Myocyte (in vitro differentiated cells): ENCODE data around the gene FURIN. TPM values are rescaled to one million over a fixed set of nuclear protein-coding genes. Genes with fewer than 3 reads are reported as not detected.
"Not testable (repeated sequence)": the region's sequence is repeated elsewhere in the genome, so short reads cannot be mapped to it uniquely, and the experiment has no call there.

Experiments used
- DNase-seq: peaks from one replicate; pipeline ENCODE4 v3.0.0-alpha.2; 2012; ENCODE audit warnings: low read depth
- total RNA-seq: library from RNA; depleted of rRNA; stranded (reverse); fragments of >200 nt; gene quantifications from 2 replicates; pipeline ENCODE4 v1.2.3, GENCODE V29; 2014

FURIN gene
- total RNA-seq, 1 donor from 2014 or later = 38.5 TPM

DNA sequence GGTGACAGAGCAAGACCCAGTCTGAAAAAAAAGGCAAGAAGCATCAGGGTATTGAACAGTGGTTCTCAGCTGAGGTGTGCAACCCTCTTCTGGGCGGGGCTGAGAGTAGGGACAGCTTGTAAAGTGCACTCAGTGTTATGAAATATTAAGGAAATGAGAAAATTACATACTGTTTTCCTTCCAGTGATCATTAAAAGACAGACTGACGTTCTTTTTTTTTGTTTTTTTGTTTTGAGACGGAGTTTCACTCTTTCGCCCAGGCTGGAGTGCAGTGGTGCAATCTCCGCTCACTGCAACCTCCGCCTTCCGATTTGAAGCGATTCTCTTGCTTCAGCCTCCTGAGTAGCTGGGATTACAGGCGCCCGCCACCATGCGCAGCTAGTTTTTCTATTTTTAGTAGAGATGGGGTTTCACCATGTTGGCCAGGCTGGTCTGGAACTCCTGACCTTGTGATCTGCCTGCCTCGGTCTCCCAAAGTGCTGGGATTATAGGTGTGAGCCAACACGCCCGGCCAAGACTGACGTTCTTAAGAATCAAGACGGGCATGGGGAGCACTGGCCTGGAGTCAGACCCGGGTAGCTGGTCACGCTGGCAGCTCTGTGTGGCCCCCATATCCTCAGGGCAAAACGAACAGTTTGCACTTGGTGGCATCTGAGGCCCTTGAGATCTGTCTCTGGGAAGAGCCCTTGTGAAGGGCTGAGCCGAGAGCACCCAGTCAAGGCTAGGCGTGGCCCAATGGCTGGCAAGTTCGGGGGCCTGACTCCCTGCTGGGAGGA is 46.1 kb downstream of the FURIN start:
- no peak for DNase-seq

DNA sequence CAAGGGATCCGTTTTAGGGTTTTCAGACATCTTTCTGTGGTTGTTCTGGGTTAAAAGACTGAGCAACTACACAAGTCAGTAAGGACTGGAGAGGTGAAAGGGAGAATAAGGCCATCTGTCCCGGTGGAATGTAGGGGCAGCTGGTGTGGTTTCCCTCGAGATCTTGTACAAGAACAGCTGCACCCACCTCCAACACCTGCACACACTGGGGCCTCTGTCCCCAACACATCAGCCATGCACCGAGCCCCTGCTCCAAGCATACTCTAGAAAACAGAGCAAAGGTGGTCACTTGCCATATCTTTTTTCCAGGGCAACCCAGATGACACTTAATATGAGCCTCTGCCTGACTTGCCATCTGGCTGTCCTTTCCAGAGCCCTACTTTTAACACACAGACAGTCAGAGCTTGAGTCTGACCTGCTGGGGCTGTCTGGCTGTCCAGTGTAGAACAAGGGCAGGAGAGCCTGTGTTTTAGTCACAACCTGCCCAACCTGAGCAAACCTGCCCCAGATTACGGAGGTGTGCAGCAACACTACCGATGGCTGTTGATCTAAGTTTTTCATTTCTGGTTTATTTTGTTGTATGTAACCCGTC is 46.9 kb downstream of the FURIN start:
- DNase-seq = peak; percentile 89

DNA sequence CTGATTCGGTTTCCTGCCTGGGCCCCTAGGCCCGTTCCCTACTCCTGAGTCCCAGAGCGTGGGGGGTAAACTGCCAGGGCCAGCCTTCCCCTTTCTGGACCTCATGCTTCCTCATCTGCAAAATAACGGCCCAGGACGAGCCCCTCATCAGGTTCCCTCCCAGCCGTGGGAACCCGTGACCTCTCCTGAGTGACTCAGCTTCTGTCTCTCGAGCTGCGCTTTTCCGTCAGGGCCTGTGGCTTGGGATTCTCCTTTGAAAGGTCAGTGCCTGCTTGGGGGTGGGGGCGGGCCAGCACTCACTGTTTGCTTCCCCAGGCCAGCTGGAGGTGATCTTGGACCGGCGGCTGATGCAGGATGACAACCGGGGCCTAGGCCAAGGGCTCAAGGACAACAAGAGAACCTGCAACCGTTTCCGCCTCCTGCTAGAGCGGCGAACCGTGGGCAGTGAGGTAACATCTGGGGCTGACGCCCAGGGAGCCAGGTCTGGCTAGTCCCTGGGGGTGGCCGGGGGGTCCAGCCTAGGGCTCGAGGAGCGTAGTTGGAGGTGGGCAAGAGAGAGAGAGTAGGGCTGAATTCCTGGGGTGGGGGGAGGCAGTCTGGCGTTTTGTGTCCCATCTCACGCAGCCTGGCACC is 47.5 kb downstream of the FURIN start:
- peak; percentile 55 for DNase-seq

DNA sequence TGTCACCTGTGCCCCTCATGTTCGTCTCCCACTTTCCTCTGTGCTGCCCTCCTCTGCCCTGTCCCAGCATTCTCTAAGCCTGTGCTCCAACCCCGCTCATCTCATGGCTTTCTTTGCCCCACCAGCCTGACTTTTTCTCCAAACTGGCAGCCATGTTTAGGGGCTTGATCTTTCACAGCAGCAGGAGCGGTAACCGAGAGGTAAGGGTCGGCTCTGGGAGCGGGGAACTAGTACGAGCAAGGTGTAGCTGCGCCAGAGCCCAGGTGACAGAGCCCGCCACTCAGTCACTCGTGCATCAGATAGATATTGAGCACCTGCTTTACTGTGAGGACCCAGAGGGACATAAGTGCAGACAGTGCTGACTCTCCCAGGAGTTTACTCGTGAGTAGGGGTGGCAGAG is 48.1 kb downstream of the FURIN start:
- no peak for DNase-seq

DNA sequence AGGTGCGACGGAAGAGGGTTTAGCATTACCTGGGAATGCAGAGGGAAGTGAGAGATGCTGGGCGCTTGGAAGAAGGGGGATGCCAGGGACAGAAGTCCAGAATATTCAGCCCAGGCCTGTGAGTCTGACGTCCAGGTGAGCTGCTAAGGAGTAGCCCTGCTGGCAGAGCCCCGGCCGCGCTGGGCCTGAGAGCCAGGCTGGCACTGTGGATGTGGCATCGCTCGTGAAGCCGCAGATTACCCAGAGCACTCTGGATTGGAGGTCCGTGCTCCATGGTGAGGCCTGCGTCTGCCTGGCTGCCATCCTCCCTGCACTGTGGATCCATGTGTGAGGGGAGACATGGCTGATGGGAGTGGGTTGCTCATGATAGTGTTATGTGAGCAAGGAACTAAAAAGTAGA is 49.2 kb downstream of the FURIN start:
- no peak for DNase-seq

DNA sequence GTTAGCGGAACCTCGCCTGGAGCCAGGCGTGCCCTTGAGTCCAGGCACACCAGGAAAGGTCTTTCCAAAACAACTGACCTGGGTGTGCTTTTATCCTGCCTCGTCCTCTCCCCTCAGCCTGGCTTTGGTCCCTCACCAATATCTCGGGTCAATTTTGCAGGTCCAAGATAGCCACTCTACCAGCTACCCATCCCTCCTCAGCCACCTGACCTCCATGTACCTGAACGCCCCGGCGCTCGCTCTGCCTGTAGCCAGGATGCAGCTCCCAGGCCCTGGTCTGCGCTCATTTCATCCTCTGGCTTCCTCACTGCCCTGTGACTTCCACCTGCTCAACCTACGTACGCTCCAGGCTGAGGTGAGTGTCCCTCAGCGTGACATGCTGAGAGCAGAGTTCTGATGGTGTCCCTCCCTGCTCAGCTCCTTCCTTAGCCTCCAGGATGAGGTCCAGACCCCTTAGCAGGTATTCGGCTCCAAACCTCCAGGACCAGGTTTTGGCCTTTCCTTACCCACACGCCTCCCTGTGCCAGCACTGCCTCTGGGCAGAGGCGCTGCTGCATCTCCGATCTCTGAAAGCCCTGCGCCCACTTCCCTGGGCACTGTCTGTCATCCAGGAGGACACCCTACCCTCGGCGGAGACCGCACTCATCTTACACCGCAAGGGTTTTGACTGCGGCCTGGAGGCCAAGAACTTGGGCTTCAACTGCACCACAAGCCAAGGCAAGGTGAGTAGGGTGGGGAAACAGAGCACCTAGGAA is 49.8 kb downstream of the FURIN start:
- no peak for DNase-seq

DNA sequence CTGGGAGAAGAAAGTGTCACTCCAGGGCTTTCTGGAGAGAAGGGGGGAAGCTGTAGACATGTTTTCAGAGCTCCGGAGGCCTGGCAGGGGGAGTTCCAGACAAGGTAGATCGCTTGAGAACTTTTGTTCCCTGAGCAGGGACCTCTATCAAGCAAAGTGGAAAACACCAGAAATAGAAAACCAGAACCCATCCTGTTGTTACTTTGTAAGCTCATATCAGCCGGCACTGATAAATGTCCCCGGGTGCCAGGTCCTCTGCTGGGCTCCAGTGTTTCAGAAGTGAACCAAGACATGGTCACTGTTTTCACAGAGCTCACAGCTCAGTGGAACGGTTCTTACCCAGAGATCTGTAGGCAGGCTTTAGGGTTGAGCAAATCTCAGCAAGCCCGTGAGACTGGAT is 50.4 kb downstream of the FURIN start:
- DNase-seq = no peak

DNA sequence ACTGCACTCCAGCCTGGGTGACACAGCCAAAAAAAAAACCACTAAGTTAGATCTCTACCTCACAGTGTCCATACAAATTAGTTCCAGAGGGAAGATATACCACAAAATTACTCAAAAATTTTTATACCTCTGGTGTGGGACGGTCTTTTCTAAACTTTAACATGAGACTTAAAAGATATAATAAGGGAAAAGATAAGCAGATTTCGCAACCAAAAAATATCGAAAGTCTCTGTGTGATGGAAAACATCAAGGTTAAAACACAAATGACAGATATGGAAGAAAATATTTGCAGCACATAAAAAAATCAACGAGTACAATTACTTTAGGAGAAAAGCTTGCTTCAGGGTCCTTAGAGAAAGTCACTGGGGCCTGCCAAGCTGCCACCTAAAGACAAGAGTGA is 53.5 kb downstream of the FURIN start:
- DNase-seq = no peak

DNA sequence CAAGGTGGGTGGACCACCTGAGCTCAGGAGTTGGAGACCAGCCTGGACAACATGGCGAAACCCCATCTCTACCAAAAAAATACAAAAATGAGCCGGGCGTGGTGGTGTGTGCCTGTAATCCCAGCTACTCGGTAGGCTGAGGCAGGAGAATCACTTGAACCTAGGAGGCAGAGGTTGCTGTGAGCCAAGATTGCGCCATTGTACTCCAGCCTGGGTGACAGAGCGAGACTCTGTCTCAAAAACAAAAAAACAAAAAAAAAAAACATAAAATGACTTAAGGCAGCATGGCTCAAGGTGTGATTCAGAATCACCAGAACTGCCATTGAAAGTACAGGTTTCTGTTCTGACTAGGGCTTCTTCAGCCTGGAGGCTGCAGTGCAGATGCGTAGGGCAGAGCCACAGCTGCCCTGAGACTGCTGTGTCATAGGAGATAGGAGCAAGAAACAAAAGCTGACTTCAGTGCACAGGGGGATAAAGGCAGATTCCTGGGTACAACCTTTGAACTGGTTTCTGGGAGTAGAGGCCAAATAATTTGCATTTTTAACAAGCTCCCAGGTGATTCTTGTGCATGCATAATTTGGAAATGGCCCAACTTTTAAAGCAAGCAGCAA is 54.4 kb downstream of the FURIN start:
- DNase-seq = not testable (repeated sequence)

DNA sequence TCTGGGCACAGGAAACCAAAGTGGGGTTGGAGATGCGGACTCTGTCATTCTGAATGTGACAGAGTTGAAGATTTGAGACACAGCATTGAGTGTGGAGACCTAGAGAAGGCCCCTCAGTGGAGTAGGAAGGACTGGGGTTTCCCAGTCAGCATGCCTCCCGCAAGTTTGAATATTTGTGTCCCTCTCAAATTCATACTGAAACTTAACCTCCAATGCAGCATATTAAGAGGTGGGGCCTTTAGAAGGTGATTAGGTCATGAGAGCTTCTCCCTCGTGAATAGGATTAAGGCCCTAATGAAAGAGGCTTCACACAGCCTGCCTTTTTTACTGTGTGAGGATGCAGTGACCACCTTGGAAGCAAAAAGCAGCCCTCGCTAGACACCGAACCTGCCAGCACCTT is 56.0 kb downstream of the FURIN start:
- DNase-seq = no peak

DNA sequence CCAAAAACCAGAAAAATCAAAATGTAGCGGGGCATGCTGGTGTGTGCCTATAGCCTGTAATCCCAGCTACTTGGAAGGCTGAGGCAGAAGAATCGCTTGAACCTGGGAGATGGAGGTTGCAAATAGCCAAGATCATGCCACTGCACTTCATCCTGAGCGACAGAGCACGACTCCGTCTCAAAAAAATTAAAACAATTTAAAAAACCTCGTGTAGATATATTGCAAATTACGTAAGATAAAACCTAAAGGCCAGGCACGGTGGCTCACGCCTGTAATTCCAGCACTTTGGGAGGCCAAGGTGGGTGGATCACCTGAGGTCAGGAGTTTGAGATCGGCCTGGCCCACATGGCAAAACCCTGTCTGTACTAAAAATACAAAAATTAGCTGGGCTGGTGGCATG is 58.4 kb downstream of the FURIN start:
- not testable (repeated sequence) for DNase-seq

DNA sequence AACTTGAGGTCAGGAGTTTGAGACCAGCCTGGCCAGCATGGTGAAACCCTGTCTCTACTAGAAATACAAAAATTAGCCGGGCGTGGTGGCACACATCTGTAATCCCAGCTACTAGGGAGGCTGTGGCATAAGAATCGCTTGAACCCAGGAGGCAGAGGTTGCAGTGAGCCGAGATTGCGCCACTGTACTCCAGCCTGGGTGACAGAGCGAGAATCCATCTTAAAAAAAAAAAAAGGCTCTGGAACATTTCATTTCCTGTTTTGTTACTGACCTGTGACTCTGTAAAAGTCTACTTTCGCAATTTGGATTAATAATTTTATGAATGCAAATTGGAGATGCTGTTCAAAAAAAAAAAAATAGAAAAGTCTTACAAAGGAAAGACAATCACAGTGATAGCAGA is 59.7 kb downstream of the FURIN start:
- not testable (repeated sequence) for DNase-seq

DNA sequence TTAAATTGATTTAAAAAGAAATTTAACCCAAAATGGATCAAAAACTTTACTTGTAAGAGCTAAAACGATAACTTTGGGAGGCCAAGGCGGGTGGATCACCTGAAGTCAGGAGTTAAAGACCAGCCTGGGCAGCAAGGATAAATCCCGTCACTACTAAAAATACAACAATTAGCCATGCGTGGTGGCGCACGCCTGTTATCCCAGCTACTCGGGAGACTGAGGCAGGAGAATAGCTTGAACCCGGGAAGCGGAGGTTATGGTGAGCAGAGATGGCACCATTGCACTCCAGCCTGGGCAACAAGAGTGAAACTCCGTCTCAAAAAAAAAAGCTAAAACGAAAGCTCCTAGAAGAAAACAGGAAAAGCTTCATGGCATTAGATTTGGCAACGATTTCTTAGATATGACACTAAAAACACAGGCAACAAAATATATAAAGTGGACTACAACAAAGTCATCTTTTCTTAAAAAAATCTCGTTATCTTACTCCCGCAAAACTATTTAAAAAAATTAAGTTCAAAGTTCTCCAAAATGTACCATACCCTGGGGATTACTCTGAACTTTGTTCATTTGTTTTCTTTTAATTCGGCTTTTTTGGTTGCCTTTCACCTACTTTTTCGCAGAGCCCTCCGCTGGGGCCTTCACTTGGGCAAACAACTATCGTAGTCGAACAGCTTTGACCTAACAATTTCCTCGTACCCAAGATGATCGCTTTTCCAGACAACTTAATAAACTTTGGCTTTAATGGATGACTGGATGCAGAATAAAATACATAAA is 61.0 kb downstream of the FURIN start:
- no peak for DNase-seq

DNA sequence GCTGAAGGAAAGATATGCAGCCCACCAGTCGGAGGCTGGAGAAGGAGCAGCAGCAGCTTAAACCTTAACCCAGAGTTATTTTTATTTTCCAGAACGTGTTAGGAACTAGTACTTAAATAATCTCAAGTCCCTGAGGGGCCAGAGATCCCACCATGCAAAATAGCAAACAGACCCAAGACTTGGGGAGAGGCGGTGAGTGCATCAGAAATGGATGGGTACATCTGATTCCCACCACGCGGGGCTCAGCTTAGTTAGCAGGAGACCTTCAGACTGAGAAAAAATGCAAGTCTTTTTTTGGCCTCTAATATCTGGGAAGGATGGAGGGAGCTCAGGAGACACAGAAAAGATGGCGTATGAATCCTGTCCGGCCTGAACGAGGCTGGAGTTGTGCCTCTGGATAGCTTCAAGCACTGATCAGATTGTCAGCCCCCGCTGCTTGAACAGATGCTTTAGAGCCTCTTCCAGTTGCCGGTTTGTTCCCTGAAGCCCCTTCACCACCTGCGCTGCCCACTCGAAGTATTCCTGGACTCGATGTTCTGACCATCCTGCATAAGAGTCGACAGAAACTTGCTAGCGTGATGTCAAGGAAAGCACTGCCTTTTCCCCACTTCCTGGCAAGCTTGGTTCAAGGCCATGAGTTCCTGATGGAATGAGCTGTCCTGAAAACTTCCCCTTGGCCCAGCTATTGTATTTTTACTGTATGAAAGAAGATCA is 62.6 kb downstream of the FURIN start:
- no peak for DNase-seq

DNA sequence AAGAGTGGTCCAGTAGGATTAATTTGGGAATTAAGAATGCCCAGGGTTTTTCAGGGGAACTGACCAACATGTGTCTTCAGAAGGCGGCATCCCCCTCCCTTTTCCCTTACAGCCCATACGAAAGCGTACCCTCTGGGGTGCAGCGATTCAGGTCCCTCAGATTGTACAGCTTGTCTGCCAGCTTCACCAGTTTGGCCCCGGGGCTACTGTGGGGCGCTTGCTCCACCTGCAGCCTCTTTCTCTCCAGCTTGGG is 63.1 kb downstream of the FURIN start:
- no peak for DNase-seq

DNA sequence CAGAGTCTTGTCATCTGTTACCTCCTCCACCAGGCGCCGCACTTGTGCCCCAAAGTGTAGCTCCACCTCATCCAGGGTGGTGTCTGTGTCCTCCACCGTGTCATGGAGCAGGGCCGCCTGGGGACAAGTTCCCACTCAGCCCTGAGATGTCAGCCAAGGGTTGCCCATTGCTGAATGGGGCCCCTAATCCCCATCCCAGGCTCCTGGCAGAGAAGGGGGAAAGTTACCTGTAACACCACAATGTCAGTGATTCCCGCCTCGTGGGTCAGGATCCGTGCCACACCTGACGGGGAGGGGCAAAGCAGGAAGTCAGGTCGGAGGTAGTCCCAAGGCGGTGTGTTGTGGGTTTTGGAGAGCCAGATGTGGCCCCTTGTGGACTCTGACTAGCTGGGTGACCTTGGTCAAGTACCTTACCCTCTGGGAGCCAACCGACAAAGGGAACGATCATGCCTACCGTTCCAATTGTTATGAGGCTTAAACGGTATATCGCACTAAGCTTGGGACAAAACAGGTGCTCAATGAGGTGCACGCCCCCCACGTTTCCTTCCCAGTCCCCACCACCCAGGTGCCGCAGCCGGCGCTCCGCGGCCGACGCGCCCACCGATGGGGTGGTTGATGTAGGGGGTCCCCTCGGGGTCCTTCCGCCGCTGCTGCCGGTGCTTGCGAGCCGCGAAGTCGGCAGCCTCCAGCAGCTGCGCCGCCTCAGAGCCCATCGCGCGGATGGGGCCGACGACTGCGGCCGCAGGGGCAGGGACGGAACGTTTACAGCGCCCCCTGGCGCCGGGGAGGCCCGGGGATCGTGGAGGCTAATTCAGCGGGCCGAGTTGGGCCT is 63.7 kb downstream of the FURIN start, which contains the start of gene HDDC3:
TSS of gene HDDC3 (minus strand) at position 722 of the 832 bp plus-strand sequence. CDS start at position 713, 9 bp downstream.
- peak; percentile 92 for DNase-seq

DNA sequence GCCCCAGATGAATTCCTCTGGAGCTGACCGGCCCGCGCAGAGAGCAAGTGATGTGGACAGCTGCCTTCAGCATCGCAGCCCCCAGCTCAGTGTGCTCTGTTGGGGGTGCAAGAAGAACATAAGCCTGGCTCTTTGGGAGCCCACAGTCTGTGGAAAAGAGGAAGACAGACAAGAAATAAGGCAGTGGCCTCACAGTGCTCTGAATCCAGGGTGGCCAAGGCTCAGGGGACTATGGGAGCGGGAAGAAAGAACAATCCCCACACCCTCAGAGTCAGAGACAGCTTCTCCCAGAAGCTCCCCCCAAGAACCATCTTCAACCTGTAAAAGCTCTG is 64.2 kb downstream of the FURIN start:
- no peak for DNase-seq
